HEK293T (cell line): ENCODE data around the gene CDH5.

Experiments used
- ARNT ChIP-seq: fragments of 450-650 bp; IDR thresholded peaks from 2 replicates; pipeline ENCODE4 v1.6.1; 2017; ENCODE audit warnings: mild to moderate bottlenecking
- CTBP1 ChIP-seq: fragments of 450-650 bp; IDR thresholded peaks from 2 replicates; pipeline ENCODE4 v1.6.1; 2016; ENCODE audit warnings: borderline replicate concordance
- FOXA1 ChIP-seq: fragments of 450-650 bp; IDR thresholded peaks from 2 replicates; pipeline ENCODE4 v1.6.1; 2016; ENCODE audit warnings: mild to moderate bottlenecking
- FOXK2 ChIP-seq: fragments of 450-650 bp; IDR thresholded peaks from 2 replicates; pipeline ENCODE4 v1.6.1; 2016; ENCODE audit warnings: mild to moderate bottlenecking
- FOXM1 ChIP-seq: fragments of 450-650 bp; IDR thresholded peaks from 2 replicates; pipeline ENCODE4 v1.6.1; 2017; ENCODE audit warnings: mild to moderate bottlenecking, borderline replicate concordance
- HDGF ChIP-seq: fragments of 450-650 bp; IDR thresholded peaks from 2 replicates; pipeline ENCODE4 v1.6.1; 2017; ENCODE audit warnings: antibody characterized with exemption, borderline replicate concordance
- L3MBTL2 ChIP-seq: fragments of 450-650 bp; conservative IDR thresholded peaks from 2 replicates; pipeline ENCODE4 v1.6.1; 2016; ENCODE audit warnings: mild to moderate bottlenecking
- LEF1 ChIP-seq: fragments of 450-650 bp; IDR thresholded peaks from 2 replicates; pipeline ENCODE4 v1.6.1; 2017; ENCODE audit warnings: mild to moderate bottlenecking, borderline replicate concordance
- NFRKB ChIP-seq: fragments of 450-650 bp; IDR thresholded peaks from 2 replicates; pipeline ENCODE4 v1.6.1; 2016; ENCODE audit warnings: mild to moderate bottlenecking, moderate library complexity
- PKNOX1 ChIP-seq: fragments of 450-650 bp; IDR thresholded peaks from 2 replicates; pipeline ENCODE4 v1.6.1; 2016
- SP1 ChIP-seq: fragments of 450-650 bp; IDR thresholded peaks from 2 replicates; pipeline ENCODE4 v1.6.1; 2017
- SUZ12 ChIP-seq: fragments of 450-650 bp; IDR thresholded peaks from 2 replicates; pipeline ENCODE4 v1.6.1; 2016; ENCODE audit warnings: mild to moderate bottlenecking
- TARDBP ChIP-seq: fragments of 450-650 bp; IDR thresholded peaks from 2 replicates; pipeline ENCODE4 v1.6.1; 2016
- ZNF384 ChIP-seq: fragments of 450-650 bp; IDR thresholded peaks from 2 replicates; pipeline ENCODE4 v1.6.1; 2016

- TF ChIP-seq FOXM1 = no peak
- no peak for TF ChIP-seq SP1
- no peak for TF ChIP-seq HDGF
- TF ChIP-seq FOXA1 = no peak
- TF ChIP-seq NFRKB = no peak
- no peak for TF ChIP-seq PKNOX1
- no peak for TF ChIP-seq SUZ12
- TF ChIP-seq CTBP1 = no peak
- no peak for TF ChIP-seq ZNF384
- no peak for TF ChIP-seq FOXK2
- TF ChIP-seq L3MBTL2 = no peak
- TF ChIP-seq LEF1 = no peak
- no peak for TF ChIP-seq ARNT
- TF ChIP-seq TARDBP = no peak
Observed at GRCh38 chr16:66360624-66361324, 5.7 kb upstream of the CDH5 start.
